Measurements from ENCODE around the gene MACROD2.

- no peak for TF ChIP-seq CTCF (IDR thresholded peaks at IDR 0.05)
- TF ChIP-seq EP300 (IDR thresholded peaks at IDR 0.05): no peak
Observed at GRCh38 chr20:15248618-15249395, 1253.5 kb downstream of the MACROD2 start.

All from ovary (tissue), 3 donors.